K562 (cell line): ENCODE data around the gene LTA. TPM values are rescaled to one million over a fixed set of nuclear protein-coding genes. Genes with fewer than 3 reads are reported as not detected.
A peak's percentile ranks its signal among the peaks of the same experiment; 100 is the strongest.

Source experiments
- BRF1 ChIP-seq: IDR thresholded peaks from 3 replicates; pipeline ENCODE4 v1.6.1; 2011; ENCODE audit warnings: borderline replicate concordance, mild to moderate bottlenecking; ENCODE audit not compliant: insufficient read length; ENCODE audit errors: extremely low read depth
- GATA2 ChIP-seq: sonication (generic); formaldehyde crosslinking; IDR thresholded peaks from 2 replicates; pipeline ENCODE4 v1.4.0; 2020; ENCODE audit warnings: mild to moderate bottlenecking, missing genetic modification reagents
- GTF2E2 ChIP-seq: fragments of 200-800 bp; sonication (Bioruptor generic); IDR thresholded peaks from 2 replicates; pipeline ENCODE4 v1.6.1; 2016; ENCODE audit warnings: missing genetic modification characterization, missing compliant biosample characterization
- JUND ChIP-seq, 2 experiments: IDR thresholded peaks; 2 replicates in 1 of 2; 3 replicates in 1 of 2; pipeline ENCODE4 v1.6.1; 2011; ENCODE audit warnings: borderline replicate concordance in 2 of 2, low read depth in 2 of 2, low read length in 2 of 2, improper control_type of control experiment in 1 of 2, missing biosample characterization in 1 of 2, missing genetic modification characterization in 1 of 2, missing genetic modification reagents in 1 of 2
- MCM2 ChIP-seq: fragments of 450-650 bp; IDR thresholded peaks from 2 replicates; pipeline ENCODE4 v1.6.1; 2017; ENCODE audit warnings: low read depth, mild to moderate bottlenecking
- NFE2 ChIP-seq: IDR thresholded peaks from 2 replicates; pipeline ENCODE4 v1.6.1; 2014; ENCODE audit warnings: antibody characterized with exemption, low read depth
- NFYB ChIP-seq: IDR thresholded peaks from 2 replicates; pipeline ENCODE4 v1.6.1; 2011; ENCODE audit warnings: mild to moderate bottlenecking, moderate library complexity; ENCODE audit not compliant: insufficient read length; ENCODE audit errors: extremely low read depth
- SMAD4 ChIP-seq: fragments of 250-450 bp; sonication (Bioruptor Pico); conservative IDR thresholded peaks from 2 replicates; pipeline ENCODE4 v1.8.0; 2021; ENCODE audit warnings: inconsistent platforms, mild to moderate bottlenecking, moderate library complexity
- SMARCB1 ChIP-seq: IDR thresholded peaks from 2 replicates; pipeline ENCODE4 v1.6.1; 2011; ENCODE audit warnings: improper control_type of control experiment, low read depth; ENCODE audit not compliant: insufficient read length
- ZNF121 ChIP-seq: sonication (generic); formaldehyde crosslinking; conservative IDR thresholded peaks from 2 replicates; pipeline ENCODE4 v1.8.0; 2022; ENCODE audit warnings: missing genetic modification reagents
- ZNF41 ChIP-seq: fragments of 250-450 bp; sonication (Bioruptor Pico); conservative IDR thresholded peaks from 2 replicates; pipeline ENCODE4 v1.4.0; 2020; ENCODE audit warnings: mild to moderate bottlenecking
- ZNF584 ChIP-seq: fragments of 200-800 bp; sonication (Bioruptor generic); IDR thresholded peaks from 2 replicates; pipeline ENCODE4 v1.6.1; 2016; ENCODE audit warnings: low read depth, mild to moderate bottlenecking, missing genetic modification characterization, missing compliant biosample characterization
- polyA plus RNA-seq, 8 experiments: library from polyadenylated mRNA; depleted of rRNA in 4 of 8; stranded (reverse) in 5 of 8; unstranded in 3 of 8; fragments of >200 nt; fragmentation: Nextera tagmentation in 2 of 8; fragmentation: Illumina TruSeq in 1 of 8; extraction: Ambion mirVana in 2 of 8; extraction: Trizol in 1 of 8; gene quantifications; 2 replicates each; pipeline versions ENCODE4 v1.2.1 to v1.2.3, GENCODE V29; 2011 to 2014; ENCODE audit warnings: inconsistent platforms in 1 of 8, missing spikeins in 1 of 8
- total RNA-seq, 7 experiments: library from RNA; depleted of rRNA in 6 of 7; stranded (reverse); fragments of >200 nt in 6 of 7; fragmentation: Illumina TruSeq in 2 of 7; extraction: Trizol in 2 of 7; gene quantifications; 2 replicates each; pipeline versions ENCODE4 v1.2.1 to v1.2.3, GENCODE V29; 2011 to 2021; ENCODE audit warnings: low replicate concordance in 1 of 7
- TF ChIP-seq, protein P1 (sequence below): fragments of 450-650 bp; IDR thresholded peaks from 2 replicates; pipeline ENCODE4 v1.7.1; 2018; ENCODE audit warnings: mild to moderate bottlenecking, low read depth; ENCODE audit not compliant: partially characterized antibody
- TF ChIP-seq, protein P2 (sequence below): fragments of 150-350 bp; IDR thresholded peaks from 2 replicates; pipeline ENCODE4 v1.6.1; 2014; ENCODE audit warnings: low read depth, mild to moderate bottlenecking, low read length, borderline replicate concordance
- TF ChIP-seq, protein P3 (sequence below): fragments of 250-450 bp; sonication (Bioruptor Pico); IDR thresholded peaks from 2 replicates; pipeline ENCODE4 v1.4.0; 2020; ENCODE audit warnings: mild to moderate bottlenecking, moderate library complexity, borderline replicate concordance

Gene LTA
- total and polyA plus RNA-seq, 9 of the 15 experiments (the other 6 are each of a cell fraction or from before 2014, with no cell fraction given) = 0.80 TPM; not detected in 8

DNA sequence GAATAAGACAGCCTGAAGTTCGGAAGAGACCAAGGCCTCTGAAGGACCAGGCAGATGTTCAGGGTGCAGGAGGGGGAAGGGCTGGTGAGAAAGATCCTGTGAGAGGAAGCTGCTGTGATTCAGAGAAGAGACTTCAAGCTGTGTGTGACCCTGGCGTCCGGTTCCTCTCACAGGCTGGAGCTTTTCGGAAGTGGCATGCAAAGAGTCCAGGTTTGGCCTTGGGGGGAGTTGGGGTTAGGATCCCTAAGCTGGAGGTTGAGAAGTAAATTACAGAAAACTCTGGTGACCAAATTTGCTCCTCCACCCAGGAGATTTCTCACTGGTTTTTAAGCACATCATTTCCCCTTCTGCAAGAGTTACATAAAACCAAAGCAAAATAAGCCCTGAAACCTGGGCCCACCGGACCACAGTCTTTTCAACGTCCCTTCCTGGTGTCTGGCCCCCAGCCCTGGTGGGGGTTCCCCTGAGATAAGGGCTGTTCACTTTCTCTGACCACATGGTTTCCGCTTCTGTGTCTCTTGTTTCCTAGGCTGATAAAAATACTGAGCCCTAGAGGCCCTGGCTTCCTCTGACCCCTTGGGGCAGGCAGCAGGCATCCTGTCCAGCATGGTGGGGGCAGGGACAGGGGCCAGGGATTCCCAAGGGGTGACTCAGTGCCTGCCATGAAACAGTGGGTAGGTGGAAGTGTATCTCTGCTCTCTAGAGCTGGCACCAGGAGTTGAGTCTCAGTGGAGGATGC, 12.0 kb upstream of the LTA start (continued):
- peak; percentile 88 for TF ChIP-seq JUND (IDR thresholded peaks at IDR 0.05; ENCODE audit: borderline replicate concordance, low read depth, low read length)
- TF ChIP-seq JUND (tag; IDR thresholded peaks at IDR 0.05; ENCODE audit: borderline replicate concordance, low read depth, low read length) = peak; percentile 61; the same call in 1 of the 3 replicates
- TF ChIP-seq GATA2 (CRISPR knock-in tag) = no peak
- TF ChIP-seq, protein P1, sequence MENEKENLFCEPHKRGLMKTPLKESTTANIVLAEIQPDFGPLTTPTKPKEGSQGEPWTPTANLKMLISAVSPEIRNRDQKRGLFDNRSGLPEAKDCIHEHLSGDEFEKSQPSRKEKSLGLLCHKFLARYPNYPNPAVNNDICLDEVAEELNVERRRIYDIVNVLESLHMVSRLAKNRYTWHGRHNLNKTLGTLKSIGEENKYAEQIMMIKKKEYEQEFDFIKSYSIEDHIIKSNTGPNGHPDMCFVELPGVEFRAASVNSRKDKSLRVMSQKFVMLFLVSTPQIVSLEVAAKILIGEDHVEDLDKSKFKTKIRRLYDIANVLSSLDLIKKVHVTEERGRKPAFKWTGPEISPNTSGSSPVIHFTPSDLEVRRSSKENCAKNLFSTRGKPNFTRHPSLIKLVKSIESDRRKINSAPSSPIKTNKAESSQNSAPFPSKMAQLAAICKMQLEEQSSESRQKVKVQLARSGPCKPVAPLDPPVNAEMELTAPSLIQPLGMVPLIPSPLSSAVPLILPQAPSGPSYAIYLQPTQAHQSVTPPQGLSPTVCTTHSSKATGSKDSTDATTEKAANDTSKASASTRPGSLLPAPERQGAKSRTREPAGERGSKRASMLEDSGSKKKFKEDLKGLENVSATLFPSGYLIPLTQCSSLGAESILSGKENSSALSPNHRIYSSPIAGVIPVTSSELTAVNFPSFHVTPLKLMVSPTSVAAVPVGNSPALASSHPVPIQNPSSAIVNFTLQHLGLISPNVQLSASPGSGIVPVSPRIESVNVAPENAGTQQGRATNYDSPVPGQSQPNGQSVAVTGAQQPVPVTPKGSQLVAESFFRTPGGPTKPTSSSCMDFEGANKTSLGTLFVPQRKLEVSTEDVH = peak; percentile 38
- no peak for TF ChIP-seq BRF1
- TF ChIP-seq SMARCB1 = no peak
- TF ChIP-seq NFYB = no peak
- TF ChIP-seq, protein P2, sequence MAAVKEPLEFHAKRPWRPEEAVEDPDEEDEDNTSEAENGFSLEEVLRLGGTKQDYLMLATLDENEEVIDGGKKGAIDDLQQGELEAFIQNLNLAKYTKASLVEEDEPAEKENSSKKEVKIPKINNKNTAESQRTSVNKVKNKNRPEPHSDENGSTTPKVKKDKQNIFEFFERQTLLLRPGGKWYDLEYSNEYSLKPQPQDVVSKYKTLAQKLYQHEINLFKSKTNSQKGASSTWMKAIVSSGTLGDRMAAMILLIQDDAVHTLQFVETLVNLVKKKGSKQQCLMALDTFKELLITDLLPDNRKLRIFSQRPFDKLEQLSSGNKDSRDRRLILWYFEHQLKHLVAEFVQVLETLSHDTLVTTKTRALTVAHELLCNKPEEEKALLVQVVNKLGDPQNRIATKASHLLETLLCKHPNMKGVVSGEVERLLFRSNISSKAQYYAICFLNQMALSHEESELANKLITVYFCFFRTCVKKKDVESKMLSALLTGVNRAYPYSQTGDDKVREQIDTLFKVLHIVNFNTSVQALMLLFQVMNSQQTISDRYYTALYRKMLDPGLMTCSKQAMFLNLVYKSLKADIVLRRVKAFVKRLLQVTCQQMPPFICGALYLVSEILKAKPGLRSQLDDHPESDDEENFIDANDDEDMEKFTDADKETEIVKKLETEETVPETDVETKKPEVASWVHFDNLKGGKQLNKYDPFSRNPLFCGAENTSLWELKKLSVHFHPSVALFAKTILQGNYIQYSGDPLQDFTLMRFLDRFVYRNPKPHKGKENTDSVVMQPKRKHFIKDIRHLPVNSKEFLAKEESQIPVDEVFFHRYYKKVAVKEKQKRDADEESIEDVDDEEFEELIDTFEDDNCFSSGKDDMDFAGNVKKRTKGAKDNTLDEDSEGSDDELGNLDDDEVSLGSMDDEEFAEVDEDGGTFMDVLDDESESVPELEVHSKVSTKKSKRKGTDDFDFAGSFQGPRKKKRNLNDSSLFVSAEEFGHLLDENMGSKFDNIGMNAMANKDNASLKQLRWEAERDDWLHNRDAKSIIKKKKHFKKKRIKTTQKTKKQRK = no peak
- peak; percentile 21; the same call in 1 of the 2 replicates for TF ChIP-seq NFE2
- TF ChIP-seq SMAD4 (CRISPR knock-in tag) = peak; percentile 77
- no peak for TF ChIP-seq MCM2
- peak; percentile 73 for TF ChIP-seq ZNF584
- TF ChIP-seq, protein P3, sequence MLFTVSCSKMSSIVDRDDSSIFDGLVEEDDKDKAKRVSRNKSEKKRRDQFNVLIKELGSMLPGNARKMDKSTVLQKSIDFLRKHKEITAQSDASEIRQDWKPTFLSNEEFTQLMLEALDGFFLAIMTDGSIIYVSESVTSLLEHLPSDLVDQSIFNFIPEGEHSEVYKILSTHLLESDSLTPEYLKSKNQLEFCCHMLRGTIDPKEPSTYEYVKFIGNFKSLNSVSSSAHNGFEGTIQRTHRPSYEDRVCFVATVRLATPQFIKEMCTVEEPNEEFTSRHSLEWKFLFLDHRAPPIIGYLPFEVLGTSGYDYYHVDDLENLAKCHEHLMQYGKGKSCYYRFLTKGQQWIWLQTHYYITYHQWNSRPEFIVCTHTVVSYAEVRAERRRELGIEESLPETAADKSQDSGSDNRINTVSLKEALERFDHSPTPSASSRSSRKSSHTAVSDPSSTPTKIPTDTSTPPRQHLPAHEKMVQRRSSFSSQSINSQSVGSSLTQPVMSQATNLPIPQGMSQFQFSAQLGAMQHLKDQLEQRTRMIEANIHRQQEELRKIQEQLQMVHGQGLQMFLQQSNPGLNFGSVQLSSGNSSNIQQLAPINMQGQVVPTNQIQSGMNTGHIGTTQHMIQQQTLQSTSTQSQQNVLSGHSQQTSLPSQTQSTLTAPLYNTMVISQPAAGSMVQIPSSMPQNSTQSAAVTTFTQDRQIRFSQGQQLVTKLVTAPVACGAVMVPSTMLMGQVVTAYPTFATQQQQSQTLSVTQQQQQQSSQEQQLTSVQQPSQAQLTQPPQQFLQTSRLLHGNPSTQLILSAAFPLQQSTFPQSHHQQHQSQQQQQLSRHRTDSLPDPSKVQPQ = no peak
- TF ChIP-seq ZNF121 (CRISPR knock-in tag) = no peak
- no peak for TF ChIP-seq ZNF41 (CRISPR knock-in tag)
- TF ChIP-seq GTF2E2 = no peak
